Astrocyte (in vitro differentiated cells and primary cell): ENCODE data around the gene SCRN1. TPM values are rescaled to one million over a fixed set of nuclear protein-coding genes. Genes with fewer than 3 reads are reported as not detected.

Source experiments
- DNase-seq: peaks from one replicate; pipeline ENCODE4 v3.0.0-alpha.2; 2010; ENCODE audit warnings: low read depth
- FAIRE-seq: peaks from 2 replicates; lab custom pipeline; 2011; peaks lifted over from hg19 to GRCh38; lab: Jason Lieb, UNC
- H2AFZ ChIP-seq: 2 replicates; pipeline ENCODE4 v1.6.0; 2012; ENCODE audit warnings: low read depth, low read length, inconsistent platforms
- H3K27ac ChIP-seq: 2 replicates; pipeline ENCODE4 v1.5.1; 2011; ENCODE audit warnings: low read depth, low read length, inconsistent platforms
- H3K27me3 ChIP-seq: 2 replicates; pipeline ENCODE4 v1.6.0; 2011; ENCODE audit warnings: low read length, inconsistent platforms; ENCODE audit not compliant: insufficient read depth
- H3K36me3 ChIP-seq: 2 replicates; pipeline ENCODE4 v1.5.1; 2011; ENCODE audit warnings: low read length, inconsistent platforms; ENCODE audit not compliant: insufficient read depth
- H3K4me1 ChIP-seq: 2 replicates; pipeline ENCODE4 v1.5.1; 2011; ENCODE audit warnings: low read length, inconsistent platforms; ENCODE audit not compliant: insufficient read depth
- H3K4me2 ChIP-seq: 2 replicates; pipeline ENCODE4 v1.6.0; 2012; ENCODE audit warnings: low read length, inconsistent platforms
- H3K4me3 ChIP-seq: 2 replicates; pipeline ENCODE4 v1.5.1; 2011; ENCODE audit warnings: low read depth, mild to moderate bottlenecking, low read length, inconsistent platforms; ENCODE audit not compliant: insufficient read depth
- H3K79me2 ChIP-seq: 2 replicates; pipeline ENCODE4 v1.6.0; 2012; ENCODE audit warnings: mild to moderate bottlenecking, low read length, inconsistent platforms; ENCODE audit not compliant: insufficient read depth
- H3K9ac ChIP-seq: 2 replicates; pipeline ENCODE4 v1.6.0; 2012; ENCODE audit warnings: mild to moderate bottlenecking, low read length, inconsistent platforms
- H3K9me3 ChIP-seq: 2 replicates; pipeline ENCODE4 v1.5.1; 2012; ENCODE audit warnings: low read depth, mild to moderate bottlenecking, low read length, inconsistent platforms; ENCODE audit not compliant: insufficient read depth
- H4K20me1 ChIP-seq: 2 replicates; pipeline ENCODE4 v1.6.0; 2012; ENCODE audit warnings: low read length, inconsistent platforms; ENCODE audit not compliant: insufficient read depth
- H3K27ac Mint-ChIP-seq: one replicate; pipeline ENCODE4 v1.8.0; 2021; ENCODE audit warnings: mild to moderate bottlenecking, mixed read lengths; ENCODE audit not compliant: unreplicated experiment
- H3K27me3 Mint-ChIP-seq: one replicate; pipeline ENCODE4 v1.8.0; 2021; ENCODE audit warnings: low read depth, mixed read lengths; ENCODE audit not compliant: unreplicated experiment
- H3K36me3 Mint-ChIP-seq: one replicate; pipeline ENCODE4 v1.8.0; 2021; ENCODE audit warnings: low read depth, mixed read lengths; ENCODE audit not compliant: unreplicated experiment
- H3K4me1 Mint-ChIP-seq: one replicate; pipeline ENCODE4 v1.8.0; 2021; ENCODE audit warnings: low read depth, mixed read lengths; ENCODE audit not compliant: unreplicated experiment
- H3K4me3 Mint-ChIP-seq: one replicate; pipeline ENCODE4 v1.8.0; 2021; ENCODE audit warnings: mild to moderate bottlenecking, moderate library complexity, mixed read lengths; ENCODE audit not compliant: unreplicated experiment
- H3K9me3 Mint-ChIP-seq: one replicate; pipeline ENCODE4 v1.8.0; 2021; ENCODE audit warnings: mild to moderate bottlenecking, mixed read lengths; ENCODE audit not compliant: unreplicated experiment
- EZH2 ChIP-seq: IDR thresholded peaks from 2 replicates; pipeline ENCODE4 v1.6.1; 2012; ENCODE audit warnings: mild to moderate bottlenecking, low read length, inconsistent platforms; ENCODE audit not compliant: insufficient read depth
- total RNA-seq: library from RNA; stranded (reverse); gene quantifications from 2 replicates; pipeline ENCODE4 v1.2.1, GENCODE V29; 2021
- TF ChIP-seq, protein P1 (sequence below): IDR thresholded peaks from 2 replicates; pipeline ENCODE4 v1.5.1; 2011; ENCODE audit warnings: low read depth, mild to moderate bottlenecking, inconsistent platforms, low read length, moderate library complexity; ENCODE audit not compliant: insufficient read depth

Gene SCRN1
- total RNA-seq, 1 donor from 2014 or later: 116 TPM

DNA sequence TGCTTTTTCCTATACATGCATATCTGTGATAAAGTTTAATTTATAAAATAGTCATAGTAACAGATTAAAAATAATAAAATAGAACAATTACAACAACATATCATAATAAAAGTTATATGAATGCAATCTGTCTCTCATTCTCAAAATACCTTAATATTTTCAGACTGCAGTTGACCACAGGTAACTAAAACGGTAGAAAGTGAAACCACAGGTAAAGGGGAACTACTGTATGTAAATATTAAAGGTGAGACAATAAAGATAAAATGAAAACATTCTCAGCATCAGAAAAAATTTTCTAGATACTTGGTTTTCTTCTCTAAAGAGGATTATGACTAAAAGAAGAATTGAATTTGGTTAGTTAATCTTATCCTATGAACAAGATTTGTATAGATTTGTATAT lies 30.9 kb upstream of the SCRN1 start:
- no peak overlapping the region for H3K4me2 ChIP-seq
- Mint-ChIP-seq H3K36me3 (peaks cover 5% of the 10 kb centered on the region), H3K27ac (no peak overlapping the region), H3K4me1 (peaks cover 19% of the 10 kb centered on the region), H3K4me3 (no peak overlapping the region), H3K9me3 (no peaks in the 10 kb centered on the region), H3K27me3 (no peaks in the 10 kb centered on the region)
- no peak overlapping the region for H2AFZ ChIP-seq
- no peak for FAIRE-seq
- H3K9ac ChIP-seq: no peak overlapping the region
- H3K36me3 ChIP-seq: peaks cover 11% of the 10 kb centered on the region
- H3K9me3 ChIP-seq: no peaks in the 10 kb centered on the region
- no peak overlapping the region for H3K27ac ChIP-seq
- no peaks in the 10 kb centered on the region for H3K27me3 ChIP-seq
- H3K79me2 ChIP-seq: peaks cover 48% of the 10 kb centered on the region
- no peak for TF ChIP-seq EZH2
- TF ChIP-seq, protein P1, sequence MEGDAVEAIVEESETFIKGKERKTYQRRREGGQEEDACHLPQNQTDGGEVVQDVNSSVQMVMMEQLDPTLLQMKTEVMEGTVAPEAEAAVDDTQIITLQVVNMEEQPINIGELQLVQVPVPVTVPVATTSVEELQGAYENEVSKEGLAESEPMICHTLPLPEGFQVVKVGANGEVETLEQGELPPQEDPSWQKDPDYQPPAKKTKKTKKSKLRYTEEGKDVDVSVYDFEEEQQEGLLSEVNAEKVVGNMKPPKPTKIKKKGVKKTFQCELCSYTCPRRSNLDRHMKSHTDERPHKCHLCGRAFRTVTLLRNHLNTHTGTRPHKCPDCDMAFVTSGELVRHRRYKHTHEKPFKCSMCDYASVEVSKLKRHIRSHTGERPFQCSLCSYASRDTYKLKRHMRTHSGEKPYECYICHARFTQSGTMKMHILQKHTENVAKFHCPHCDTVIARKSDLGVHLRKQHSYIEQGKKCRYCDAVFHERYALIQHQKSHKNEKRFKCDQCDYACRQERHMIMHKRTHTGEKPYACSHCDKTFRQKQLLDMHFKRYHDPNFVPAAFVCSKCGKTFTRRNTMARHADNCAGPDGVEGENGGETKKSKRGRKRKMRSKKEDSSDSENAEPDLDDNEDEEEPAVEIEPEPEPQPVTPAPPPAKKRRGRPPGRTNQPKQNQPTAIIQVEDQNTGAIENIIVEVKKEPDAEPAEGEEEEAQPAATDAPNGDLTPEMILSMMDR: no peak
- DNase-seq: no peak
- peaks cover 41% of the 10 kb centered on the region for H4K20me1 ChIP-seq
- no peak overlapping the region for H3K4me3 ChIP-seq
- H3K4me1 ChIP-seq: peaks cover 16% of the 10 kb centered on the region

DNA sequence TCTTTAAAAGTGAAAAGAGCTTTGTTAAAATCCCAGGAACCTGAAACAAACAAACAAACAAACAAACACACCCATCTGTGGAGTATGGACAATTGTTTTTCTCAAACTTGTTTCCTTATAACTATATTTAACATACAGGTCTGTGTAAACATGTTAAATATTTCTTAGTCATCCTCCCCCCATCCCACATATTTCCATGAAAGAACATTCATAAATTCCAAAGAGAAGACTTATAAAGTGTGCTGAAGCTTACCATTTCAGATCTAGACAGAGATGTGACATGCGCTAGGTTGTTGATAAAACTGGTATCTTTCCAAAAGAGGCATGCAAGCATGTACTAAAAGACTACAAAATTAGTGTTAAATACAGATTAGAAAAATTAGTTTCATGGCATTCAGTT lies 30.4 kb upstream of the SCRN1 start:
- no peak overlapping the region for H3K9ac ChIP-seq
- peaks cover 11% of the 10 kb centered on the region for H3K36me3 ChIP-seq
- H3K9me3 Mint-ChIP-seq: no peaks in the 10 kb centered on the region
- H3K27ac Mint-ChIP-seq: no peak overlapping the region
- no peak overlapping the region for H2AFZ ChIP-seq
- no peak for TF ChIP-seq EZH2
- TF ChIP-seq, protein P1: no peak
- no peak overlapping the region for H3K27ac ChIP-seq
- no peaks in the 10 kb centered on the region for H3K27me3 ChIP-seq
- no peak for FAIRE-seq
- no peak overlapping the region for H3K4me3 Mint-ChIP-seq
- H3K36me3 Mint-ChIP-seq: peaks cover 5% of the 10 kb centered on the region
- H3K4me1 ChIP-seq: peaks cover 12% of the 10 kb centered on the region
- H3K4me2 ChIP-seq: no peak overlapping the region
- H3K4me3 ChIP-seq: no peak overlapping the region
- DNase-seq: no peak
- H3K9me3 ChIP-seq: no peaks in the 10 kb centered on the region
- peaks cover 15% of the 10 kb centered on the region for H3K4me1 Mint-ChIP-seq
- peaks cover 35% of the 10 kb centered on the region for H4K20me1 ChIP-seq
- no peaks in the 10 kb centered on the region for H3K27me3 Mint-ChIP-seq
- H3K79me2 ChIP-seq: peaks cover 43% of the 10 kb centered on the region

DNA sequence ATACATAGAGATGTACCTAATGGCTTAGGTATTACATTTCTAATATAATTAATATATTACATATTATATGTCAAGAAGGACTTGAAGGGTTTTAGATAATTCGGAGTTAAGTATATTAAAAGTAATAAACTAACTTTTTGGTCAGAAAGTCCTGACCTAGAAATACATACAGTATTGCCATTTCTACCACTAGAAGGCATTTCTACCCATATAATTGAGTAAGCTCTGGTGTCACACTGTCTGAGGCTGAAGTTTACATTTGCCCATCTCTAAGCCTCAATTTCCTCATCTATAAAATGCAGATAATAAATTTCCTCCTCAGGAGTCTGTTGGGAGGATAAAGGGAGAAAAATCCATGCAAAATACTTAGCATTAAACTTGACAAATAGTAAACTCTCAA lies 29.8 kb upstream of the SCRN1 start:
- Histone ChIP-seq H3K4me2 (no peak overlapping the region), H2AFZ (no peak overlapping the region), H3K27me3 (no peaks in the 10 kb centered on the region), H3K4me3 (no peak overlapping the region), H4K20me1 (peaks cover 29% of the 10 kb centered on the region), H3K27ac (no peak overlapping the region), H3K36me3 (peaks cover 14% of the 10 kb centered on the region), H3K9ac (no peak overlapping the region), H3K9me3 (no peaks in the 10 kb centered on the region), H3K79me2 (peaks cover 37% of the 10 kb centered on the region), H3K4me1 (peaks cover 8% of the 10 kb centered on the region)
- Mint-ChIP-seq H3K4me1 (peaks cover 15% of the 10 kb centered on the region), H3K36me3 (peaks cover 5% of the 10 kb centered on the region), H3K9me3 (no peaks in the 10 kb centered on the region), H3K4me3 (no peak overlapping the region), H3K27me3 (no peaks in the 10 kb centered on the region), H3K27ac (no peak overlapping the region)
- FAIRE-seq: no peak
- no peak for TF ChIP-seq EZH2
- TF ChIP-seq, protein P1: no peak
- no peak for DNase-seq
